CD4-positive, alpha-beta T cell treated with Interleukin-15 for 1 hour (primary cell): ENCODE results near the gene SLC35E1.

Experiments
- DNase-seq: peaks from one replicate; pipeline ENCODE4 v3.0.0-alpha.2; 2020

The SLC35E1 gene

DNA sequence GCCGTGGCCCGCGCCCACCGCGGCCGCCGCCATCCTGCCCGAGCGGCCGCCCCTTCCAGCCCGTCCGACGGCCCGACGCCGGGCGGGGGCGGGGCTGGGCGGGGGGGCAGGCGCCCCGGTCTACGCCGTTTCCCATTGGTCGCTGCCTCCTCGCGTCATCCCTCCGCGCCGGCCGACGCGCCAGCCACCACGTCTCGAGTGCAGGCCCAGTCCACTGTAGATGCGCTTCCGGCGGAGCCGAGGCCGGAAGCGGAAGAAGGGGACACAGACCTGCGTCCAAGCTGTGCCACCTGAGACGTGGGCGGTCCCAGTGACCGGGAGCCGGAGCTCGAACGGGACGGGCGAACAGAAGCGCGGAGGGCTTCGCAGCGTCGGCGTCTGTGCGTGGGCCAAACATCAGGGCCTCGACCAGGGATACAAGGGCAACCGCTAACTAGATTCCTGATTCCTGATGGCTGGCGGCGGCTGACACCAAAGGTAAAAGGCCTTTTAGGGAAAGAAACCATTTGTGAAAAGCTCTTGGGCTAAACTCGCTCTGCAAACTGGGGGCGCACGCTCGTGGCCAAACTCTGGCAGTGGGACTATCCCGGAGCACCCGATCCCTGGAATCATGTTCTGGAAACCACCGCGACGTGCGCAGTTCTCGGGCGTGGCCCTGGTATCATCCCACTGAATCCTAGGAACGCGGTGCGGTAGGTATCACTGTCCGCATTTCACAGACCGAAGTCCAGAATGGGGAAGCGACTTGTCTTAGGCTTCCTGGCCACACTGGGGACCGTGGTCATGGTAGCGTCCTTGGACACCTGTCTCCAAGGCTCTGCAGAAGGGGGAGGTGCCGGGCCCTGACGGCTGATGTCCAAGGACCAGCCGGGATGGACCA is at the start of gene SLC35E1:
Gene SLC35E1 (minus strand): TSS at position 84 of the 880 bp plus-strand sequence. CDS start 51 bp downstream, at position 33.
- peak; percentile 94 for DNase-seq

DNA sequence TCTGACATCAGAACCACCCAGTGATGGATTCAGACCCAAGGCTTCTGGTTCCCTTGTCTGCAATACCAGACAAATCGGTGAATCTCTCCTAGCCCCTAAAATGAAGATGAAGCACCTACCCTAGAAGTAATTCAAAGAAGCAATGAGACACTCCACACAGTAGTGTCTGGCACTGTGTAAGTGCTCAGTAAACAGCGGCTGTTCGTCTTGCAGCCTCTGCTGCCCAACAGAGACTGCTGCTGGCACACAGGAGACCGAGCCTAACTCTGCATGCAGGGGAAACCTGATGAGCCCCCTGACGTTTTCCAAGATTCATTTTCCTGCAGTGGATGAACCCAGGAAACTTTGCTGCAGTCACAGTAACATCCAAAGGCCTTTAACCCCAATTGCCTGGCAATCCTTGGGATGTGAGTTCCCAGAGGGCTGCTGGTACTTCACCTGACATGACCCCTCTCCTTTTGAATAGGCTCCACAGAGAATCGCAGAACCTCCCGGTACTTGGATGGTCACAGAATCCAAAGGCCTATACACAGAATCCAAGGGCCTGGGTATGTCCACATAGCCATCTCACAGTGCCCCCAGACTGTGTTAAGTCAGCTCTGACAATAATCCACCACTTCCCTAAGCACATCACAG is 49.1 kb upstream of the SLC35E1 start:
- no peak for DNase-seq

DNA sequence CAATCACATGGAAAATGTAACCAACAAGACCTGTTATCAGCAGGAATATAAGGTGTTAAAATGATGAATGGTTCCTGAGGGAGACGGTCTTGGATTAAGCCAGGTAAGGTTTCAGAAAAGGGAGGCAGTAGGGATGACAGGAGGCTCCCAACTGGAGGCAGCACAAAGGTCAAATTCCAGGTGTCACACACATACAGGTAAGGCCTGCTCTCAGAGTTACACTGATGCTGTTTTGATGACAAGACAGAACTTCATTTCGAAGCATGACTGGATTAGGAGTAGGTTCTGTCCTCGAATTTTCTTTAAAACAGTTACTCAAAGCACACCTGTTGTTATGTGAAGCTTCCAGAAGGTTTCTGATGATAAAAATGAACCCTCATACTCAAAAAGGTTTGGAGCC is 48.4 kb upstream of the SLC35E1 start:
- no peak for DNase-seq

DNA sequence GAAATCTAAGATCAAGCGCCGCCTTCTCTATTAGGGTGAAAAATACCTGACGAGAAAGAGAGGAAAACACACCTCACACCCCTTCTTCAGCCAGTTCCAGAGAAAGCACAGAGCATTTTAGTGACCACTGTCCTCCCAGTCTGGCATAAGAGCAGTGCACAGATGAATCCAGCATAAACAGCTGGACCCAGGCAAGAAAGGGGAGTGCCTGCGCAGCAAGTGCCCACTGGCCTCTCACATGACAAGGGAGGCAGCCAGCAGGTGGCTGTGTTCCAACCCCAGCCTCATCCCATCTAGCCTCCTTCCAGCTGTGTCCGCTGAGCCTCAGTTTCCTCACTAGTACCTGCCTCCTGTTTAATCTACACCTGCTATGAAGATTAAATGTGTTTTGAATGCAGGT is 47.8 kb upstream of the SLC35E1 start:
- DNase-seq = no peak

DNA sequence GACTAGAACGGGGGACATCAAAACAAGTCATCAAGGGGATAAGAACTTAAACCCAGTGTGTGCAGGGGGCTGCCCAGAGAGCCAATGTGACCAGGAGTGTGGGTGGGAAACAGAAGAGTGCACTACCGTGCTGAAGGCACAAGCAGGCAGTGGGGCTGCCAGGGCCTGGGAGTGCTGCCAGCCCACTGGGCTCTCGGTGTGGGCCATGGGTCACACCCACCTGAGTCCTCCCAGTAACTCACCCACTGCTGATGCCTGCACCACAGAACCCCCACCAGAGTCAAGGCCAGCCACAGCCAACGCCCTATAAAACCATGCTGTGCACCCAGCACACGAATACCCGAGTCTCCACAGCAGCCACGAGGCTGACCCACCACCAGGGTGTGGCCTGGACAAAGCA is 47.2 kb upstream of the SLC35E1 start:
- DNase-seq = no peak

DNA sequence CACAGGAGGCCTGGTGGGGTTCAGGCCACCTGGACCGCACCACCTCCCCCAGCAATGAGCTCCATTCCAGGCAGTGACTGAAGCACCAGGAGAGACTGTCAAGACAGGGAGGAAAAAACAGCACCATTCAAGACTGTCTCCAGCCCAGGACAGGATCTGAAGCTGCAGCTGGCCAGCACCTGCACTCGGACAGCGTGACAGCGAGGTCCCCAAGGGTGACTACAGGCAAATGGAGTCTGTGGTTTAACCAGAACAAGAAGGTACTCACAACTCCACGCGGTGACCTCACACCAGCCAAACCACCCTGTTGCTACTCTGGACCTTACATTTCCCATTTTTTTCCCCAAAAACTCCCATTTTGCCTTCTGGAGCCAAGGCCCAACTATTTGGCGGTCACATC is 46.0 kb upstream of the SLC35E1 start:
- no peak for DNase-seq

DNA sequence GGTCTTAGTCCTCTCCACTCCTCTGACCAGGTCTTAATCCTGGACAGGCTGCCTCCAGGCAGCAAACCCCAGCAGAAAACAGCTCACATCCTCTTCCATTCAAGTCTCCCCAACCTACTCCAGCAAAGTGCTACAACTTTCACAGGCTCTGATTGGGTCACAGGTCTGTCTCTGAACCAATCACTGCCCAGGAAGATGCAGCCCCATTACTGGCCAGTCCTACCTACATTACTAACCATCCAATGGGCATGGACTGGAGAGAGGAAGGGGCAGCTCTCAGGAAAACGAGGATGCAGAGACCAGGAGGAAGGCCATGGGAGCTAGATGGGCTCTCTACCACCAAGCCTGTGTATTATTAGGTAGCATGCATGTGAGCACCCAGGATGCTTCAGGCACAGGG is 43.6 kb upstream of the SLC35E1 start:
- DNase-seq = no peak

DNA sequence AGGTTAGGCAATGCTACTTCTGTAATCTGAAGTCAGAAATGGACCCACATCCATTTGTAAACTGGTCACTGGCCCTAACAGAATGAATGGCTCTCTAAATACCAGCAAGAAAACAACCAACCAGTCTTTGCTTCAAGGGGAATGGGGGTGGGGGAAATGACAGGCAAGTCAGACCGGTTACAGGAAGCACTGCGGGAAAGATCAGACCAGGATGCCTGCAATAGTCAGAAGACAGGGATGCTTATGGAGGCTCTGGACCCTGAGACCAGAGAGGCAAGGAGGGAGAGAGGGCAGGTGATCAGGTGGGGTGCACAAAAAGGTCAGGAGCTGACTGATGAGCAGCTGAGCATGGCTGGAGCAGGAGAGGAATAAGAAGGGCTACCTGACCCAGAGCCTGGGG is 42.7 kb upstream of the SLC35E1 start:
- DNase-seq = no peak

DNA sequence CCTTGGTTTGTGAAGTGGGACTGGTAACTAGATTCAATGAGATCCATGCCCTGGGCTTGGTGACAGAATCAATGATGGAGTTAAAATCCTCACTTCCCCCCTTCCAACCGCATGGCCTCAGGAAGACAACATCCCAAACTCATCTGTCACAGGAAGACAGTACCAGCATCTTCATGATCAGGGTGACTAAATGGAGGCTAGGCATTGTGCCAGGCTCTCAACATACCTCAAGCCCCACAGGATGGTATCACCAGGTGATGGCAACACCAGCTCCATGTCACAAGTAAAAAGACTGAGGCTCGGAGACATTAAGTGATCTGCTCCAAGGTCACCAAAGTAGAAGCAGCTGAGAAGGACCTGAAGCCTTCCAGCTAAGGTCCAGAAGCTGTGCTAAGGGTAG is 41.6 kb upstream of the SLC35E1 start:
- DNase-seq = no peak

DNA sequence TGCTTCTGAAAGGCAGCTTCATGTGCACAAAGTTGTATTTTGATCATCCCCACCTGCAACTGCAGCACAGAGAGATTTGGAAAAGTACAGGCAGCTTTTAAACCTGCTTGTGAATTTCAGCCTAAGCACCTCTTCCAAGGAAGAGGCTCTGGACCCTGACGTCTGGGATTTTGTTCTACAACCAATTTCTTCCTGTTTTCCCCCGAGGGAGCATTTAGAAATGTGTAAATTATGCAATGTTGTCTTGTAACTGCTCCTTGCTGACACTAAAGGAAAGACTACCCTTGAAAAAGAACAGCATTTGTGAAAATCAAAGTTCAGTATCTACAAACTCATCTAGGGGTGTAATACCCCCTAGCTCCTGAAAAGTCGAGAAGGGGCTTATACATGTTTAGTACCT is 40.4 kb upstream of the SLC35E1 start:
- DNase-seq = no peak

DNA sequence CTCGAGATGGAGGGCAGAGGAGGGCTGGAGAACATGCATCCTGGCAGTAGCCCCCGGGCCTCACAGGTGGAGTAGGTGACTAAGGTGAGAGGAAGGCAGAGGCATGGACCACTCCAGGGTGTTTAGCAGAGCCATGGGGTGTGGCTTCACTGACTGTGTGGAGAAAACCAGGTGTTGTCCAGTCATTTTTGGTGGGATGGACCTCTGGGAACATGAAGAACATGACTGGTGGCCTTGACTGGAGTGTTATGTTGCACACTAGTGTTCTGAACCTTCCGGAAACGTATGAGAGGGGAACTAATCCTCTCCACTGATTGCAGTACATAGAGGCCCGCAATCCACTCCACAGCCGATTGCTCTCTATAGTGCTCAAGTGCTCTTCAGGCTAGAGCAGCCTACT is 38.9 kb upstream of the SLC35E1 start:
- DNase-seq = no peak

DNA sequence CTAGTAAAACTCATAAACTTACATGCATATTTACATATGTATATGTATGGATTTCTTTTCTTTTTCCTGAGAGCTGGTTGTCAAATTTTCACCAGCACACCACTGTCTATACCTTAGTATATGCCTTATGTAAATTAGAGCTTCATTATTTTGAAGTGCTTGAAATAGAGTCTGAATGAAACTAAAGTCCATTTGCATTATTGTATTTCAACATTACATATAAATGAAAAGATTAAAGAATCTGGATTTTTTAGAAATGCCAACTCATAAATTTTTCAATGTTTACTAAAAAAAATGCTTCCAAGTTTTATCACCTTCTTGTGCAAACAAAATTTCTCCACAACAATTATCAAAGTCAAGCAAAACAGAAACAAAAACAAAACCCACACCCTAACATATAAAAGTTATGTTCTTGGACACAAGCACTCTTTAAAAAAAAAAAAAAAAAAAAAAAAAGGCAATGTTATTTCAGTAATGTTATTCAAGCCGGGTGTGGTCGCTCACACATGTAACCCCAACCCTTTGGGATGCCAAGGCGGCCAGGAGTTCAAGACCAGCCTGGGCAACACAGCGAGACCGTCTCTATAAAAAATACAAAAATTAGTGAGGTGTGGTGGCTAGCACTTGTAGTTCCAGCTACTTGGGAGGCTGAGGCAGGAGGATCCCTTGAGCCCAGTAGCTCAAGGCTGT is 37.4 kb upstream of the SLC35E1 start:
- no peak for DNase-seq

DNA sequence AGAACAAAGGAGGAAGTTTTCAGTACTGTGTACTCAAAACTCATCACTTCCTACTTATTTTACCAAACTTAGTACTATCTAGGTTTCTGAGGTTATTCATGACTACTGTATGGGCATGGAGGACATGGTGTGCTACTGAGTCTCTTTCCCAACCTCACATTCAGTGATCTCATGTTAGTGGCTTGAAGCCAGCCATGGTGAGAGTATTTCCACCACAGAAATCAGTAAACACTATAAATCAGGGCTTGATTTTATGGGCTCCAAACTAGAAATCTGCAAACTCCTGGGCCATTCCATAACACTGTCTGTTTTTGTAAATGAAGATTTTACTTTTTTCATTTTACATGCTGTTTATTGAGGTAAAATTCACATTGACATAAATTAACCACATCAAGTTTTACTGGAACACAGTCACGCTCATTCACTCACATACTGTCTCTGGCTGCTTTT is 36.1 kb upstream of the SLC35E1 start:
- DNase-seq = no peak

DNA sequence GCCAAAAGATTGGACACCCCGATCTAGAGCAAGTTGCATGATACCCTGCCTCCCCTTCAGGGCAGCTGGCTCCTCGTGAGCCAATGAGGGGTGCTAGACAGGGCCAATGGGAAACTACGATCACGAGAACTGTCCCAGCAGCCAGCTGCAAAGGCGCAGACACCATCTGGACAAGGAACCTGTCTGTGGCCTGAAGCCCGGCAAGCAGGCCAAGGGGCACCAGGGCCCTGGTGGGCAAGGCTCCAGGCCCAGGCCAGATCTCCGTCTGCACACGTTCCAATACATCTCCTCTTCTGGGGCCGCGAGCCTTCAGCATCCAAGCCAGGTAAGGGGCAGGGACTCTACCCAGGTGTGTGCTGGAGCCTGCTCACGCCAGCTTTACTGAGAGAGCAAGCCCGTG is 35.6 kb upstream of the SLC35E1 start:
- DNase-seq = no peak

DNA sequence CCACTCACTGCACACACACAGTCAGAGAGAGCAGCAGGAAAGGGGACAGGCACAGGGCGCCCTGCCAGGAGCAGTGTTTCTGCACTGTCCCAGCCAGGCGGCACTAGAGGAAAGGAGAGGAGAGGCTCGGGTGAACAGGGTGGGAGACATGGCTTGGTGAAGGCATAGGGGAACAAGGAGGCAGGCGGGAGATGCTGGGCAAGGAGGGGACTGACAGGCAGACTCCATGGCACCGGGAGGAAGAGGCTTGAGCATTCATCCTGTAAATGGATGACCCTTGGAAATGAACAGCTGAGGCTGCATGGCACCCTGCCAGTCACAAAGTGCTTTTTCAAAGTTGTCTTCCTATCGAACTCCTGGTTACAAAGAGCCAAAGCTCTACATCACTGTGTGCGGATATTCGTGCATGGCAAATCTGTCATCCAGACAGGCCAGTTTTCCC is 33.4 kb upstream of the SLC35E1 start:
- DNase-seq = no peak

DNA sequence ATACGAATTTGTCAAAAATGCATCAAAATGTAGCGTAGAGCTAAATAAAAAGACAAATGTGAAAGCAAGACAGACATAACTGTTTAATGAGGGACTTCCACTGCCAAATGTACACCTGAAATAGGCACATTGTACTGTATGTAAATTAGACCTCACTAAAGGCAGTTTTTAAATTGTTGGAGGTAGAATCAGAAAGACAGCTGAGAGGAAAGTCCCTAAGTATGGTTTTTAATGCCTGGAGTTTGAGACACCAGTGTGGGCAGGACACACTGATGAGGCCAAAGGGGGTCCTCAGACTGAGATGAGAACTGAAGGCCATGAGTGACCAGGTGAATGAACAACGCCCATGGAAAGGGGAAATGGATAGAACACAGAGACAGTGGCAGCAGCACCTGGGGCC is 32.9 kb upstream of the SLC35E1 start:
- DNase-seq = no peak

DNA sequence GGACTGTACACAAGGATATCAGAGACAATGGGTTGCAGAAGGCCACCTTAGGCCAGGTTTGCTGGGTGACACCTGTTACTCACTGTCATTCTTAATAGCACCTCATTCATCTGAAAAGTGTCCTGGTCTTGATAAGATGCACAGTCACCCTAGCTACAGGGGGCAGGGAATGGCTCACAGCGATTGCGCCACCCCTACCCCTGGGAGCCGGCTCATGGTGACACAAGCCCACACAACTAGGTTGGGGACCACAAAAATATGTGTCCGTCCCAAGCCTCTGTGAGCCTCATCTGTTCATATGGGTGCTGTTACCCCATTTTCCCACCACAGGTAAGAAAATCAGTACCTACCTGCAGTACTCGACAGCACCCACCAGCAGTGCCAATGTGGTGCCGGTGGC is 32.4 kb upstream of the SLC35E1 start:
- DNase-seq = no peak

DNA sequence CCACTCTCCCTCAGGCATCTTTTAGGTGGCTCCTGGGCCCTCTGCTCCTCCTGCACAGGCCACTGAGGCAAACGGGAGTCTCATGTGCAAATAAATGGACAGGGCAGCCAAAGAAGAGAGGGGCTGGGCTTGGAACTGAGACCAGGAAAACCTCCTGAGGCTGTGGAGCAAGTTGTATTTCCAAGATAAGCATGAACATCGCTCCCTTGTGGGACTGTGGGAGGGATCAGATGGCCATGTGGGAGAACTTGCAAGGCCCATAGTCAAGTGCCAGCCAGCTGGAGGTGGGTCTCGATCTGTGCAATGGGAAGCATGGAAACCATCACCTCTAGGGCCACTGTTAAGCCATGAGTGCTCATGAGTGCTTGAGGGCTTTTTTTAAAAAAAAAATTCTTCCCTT is 30.9 kb upstream of the SLC35E1 start:
- no peak for DNase-seq

DNA sequence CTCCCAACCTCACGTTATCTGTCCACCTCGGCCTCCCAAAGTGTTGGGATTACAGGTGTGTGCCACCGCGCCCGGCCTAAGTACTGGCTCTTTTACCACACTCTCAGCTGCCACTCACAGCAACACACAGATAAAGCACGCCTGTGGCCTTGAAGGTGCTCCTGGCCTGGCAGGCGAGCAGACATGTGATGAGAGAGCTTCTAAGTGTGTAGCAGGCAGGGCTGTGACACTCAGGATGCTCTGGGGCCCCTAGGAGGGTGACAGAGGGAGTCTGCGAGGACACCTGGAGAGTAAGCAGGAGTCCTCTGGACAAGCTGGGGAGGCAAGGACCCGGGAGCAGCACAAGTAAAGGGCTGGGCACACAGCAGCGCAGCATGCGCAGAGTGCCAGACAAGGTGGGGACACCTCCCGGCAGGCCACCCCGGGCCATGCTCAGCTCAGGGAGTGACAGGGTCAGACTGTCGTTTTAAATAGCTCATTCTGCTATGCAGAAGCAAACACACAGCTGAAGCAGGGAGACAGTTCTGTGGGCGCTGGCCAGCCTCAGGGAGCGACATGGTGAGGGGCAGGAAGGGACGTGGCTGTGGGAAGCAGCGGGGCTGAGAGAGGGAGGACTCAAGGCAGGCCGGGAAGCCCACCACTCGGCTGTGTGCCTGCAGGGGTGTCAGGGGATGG is 29.3 kb upstream of the SLC35E1 start:
- no peak for DNase-seq

DNA sequence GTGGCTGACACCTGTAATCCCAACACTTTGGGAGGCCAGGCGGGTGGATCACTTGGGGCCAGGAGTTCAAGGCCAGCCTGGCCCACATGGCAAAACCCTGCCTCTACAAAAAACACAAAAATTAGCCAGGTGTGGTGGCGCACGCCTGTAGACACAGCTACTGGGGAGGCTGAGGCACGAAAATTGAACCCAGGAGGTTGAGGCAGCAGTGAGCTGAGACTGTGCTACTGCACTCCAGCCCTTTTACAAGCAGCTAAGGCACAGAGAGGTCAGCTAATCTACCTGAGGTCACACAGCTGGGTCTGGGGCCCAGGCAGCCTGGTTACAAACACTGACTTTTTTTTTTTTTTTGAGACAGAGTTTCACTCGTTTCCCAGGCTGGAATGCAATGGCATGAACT is 28.6 kb upstream of the SLC35E1 start:
- no peak for DNase-seq

DNA sequence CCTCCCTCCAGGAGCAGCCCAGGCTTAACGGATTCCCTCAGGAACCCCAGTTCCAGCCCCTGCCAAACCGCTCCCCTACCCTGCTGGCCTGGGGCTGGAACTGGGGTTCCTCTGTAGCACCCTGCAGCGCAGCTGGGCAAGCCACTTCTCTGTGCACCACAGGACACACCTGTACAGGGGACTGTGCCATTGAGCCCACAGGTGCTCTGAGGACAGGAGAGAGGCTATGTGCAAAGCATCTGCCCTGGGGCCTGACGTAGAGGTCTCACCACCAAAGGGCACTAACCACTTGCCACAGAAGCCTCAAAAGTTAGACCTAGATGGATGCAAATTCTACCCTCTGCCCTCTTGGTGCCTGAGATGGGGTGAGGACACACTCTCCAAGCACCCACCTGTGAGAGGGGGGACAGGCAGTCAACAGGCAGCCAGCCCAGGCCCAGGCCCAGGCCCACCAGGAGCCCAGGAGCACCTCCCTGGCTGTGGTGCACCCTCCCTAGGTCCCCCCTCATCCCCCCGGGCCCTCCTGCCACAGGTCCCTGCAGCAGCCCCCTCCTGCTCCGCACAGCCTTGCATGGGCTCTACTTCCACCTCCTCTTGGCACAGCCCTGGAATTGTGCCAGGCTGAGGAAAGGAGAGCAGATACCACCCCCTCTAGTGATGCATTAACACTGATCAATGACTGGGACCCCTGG is 27.6 kb upstream of the SLC35E1 start:
- no peak for DNase-seq

DNA sequence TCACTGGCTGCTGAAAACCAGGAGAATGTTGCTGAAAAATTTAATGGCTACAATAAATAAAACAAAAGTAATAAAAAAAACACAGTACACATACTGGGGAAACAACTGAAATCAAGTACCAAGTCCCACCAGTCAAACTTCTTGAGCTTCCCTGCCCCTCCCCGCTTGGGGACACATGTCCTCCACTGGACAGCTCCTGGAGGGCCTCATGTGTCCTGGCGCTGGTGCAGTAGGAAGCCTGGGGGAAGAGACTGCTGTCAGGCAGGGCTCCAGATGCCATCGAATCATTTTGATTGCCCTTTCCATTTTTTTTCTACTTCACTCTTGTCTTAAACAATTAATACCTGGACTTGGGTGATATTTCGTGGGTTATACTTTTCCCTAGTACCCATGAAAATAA is 26.6 kb upstream of the SLC35E1 start:
- no peak for DNase-seq

DNA sequence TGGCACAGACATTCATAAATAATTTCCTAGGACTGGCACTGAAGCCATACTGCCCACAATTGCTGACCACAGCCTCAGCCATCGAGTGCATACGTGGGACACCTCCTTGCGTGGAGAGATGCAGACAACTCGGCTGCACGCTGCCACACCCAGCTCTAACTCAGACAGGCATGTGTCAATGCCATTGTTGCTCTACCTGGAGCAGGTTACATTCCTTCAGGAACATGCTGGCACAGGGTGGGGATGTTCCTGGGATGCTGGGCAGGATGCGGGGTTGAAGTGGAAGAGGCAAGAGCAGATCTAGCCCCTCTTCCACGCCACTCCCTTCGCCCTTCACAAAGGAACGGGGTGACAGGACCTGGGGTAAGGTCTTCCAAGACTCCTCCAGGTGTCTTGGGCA is 24.2 kb upstream of the SLC35E1 start:
- DNase-seq = no peak
